NCI-H128 (cell line): ENCODE measurements around the gene PCLAF.
"Not testable (repeated sequence)": the region's sequence is repeated elsewhere in the genome, so short reads cannot be mapped to it uniquely, and the experiment has no call there.

Source experiments
- DNase-seq: peaks from one replicate; lab custom pipeline; 2025; ENCODE audit not compliant: unreplicated experiment; lab: John Stamatoyannopoulos, UW

Gene PCLAF

DNA sequence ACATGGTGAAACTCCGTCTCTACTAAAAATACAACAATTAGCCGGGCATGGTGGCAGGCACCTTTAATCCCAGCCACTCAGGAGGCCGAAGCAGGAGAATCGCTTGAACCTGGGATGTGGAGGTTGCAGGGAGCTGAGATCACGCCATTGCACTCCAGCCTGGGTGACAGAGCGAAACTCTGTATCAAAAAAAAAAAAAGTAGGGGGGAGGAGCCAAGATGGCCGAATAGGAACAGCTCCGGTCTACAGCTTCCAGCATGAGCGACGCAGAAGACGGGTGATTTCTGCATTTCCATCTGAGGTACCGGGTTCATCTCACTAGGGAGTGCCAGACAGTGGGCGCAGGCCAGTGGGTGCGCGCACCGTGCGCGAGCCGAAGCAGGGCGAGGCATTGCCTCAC, 54.8 kb downstream of the PCLAF start:
- DNase-seq: not testable (repeated sequence)

DNA sequence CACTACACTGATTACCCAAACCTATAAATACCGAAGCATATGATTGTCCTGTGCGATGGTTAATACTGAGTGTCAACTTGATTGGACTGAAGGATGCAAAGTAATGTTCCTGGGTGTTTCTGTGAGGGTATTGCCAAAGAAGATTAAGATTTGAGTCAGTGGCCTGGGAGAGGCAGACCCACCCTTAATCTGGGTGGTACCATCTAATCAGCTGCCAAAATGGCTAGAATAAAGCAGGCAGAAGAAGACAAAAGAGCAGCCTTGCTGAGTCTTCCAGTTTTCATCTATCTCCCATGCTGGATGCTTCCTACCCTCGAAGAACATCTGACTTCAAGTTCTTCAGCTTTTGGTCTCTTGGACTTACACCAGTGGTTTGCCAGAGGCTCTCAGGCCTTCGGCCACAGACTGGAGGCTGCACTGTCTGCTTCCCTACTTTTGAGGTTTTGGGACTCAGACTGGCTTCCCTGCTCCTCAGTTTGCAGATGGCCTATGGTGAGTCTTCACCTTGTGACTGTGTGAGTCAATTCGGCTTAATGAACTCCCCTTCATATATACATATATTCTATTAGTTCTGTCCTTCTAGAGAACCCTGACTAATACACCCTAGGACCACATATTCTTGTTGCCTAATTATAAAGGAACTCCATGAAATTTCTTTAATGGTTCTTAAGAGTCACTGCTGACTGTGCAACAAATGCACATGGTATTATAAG, 56.9 kb downstream of the PCLAF start:
- no peak for DNase-seq

DNA sequence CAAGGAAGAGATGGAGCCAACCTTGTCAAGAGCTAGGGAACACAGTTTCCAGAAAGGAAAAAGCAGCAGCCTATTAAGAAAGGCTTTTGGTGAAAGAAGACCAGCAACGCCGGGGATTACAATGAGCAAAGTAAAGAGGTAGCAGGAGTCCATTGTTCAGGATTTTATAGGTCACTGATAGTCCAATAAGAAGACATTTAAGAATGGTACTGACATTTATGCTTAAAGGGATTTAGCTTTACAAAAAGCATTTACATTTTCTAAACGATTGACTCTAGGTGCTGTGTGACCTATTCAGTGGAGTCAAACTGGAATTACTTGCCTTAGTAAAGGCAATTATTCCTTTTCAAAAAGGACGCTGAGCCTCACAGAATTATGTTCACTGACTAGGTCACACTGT, 66.0 kb downstream of the PCLAF start:
- no peak for DNase-seq

DNA sequence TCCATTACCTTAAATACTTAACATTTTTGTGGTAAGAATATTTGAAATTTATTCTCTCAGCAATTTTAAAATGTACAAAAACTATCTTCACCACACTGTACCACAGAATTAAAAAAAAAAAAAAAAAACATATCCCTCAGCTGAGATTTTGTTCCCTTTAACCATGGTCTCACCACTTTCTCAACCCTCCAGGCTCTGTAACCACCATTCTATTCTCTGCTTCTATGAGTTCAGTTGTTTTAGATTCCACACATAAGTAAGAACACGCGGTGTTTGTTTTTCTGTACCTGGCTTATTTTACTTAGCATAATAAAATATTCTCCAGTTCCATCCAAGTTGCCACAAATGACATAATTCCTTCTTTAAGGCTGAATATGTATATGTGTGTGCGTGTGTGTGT, 66.8 kb downstream of the PCLAF start:
- DNase-seq: no peak
